GM12878 (cell line): Measurements from ENCODE around the gene BCL2. TPM values are rescaled to one million over a fixed set of nuclear protein-coding genes. Genes with fewer than 3 reads are reported as not detected.
A peak's percentile ranks its signal among the peaks of the same experiment; 100 is the strongest.

ENCODE experiments used
- ATAC-seq: fragments of 200-7000 bp; cut with Tn5 transposase; 3 replicates; pipeline ENCODE4 v1.9.1; 2020; ENCODE audit warnings: mild to moderate bottlenecking, moderate library complexity
- BruUV-seq: library from RNA; stranded (reverse); fragments of 400-500 nt; replicated peaks from 2 replicates; lab custom pipeline; 2021; lab: Mats Ljungman, UMichigan
- CTCF ChIA-PET: fragments of 300-600 bp; sonication (Branson Sonifier 250); formaldehyde crosslinking; extraction: SDS; loops from one replicate; lab custom pipeline; 2021; ENCODE audit warnings: inconsistent platforms; lab: Yijun Ruan, JAX
- POLR2A ChIA-PET: fragments of 350-600 bp; formaldehyde crosslinking; extraction: SDS; loops from one replicate; lab custom pipeline; 2021; ENCODE audit warnings: inconsistent platforms; lab: Charles Lee
- RAD21 ChIA-PET: fragments of 300-600 bp; sonication (Branson Sonifier 250); formaldehyde crosslinking; loops from one replicate; lab custom pipeline; 2023; ENCODE audit warnings: antibody characterized with exemption; ENCODE audit not compliant: unreplicated experiment; lab: Charles Lee
- SMC1A ChIA-PET: fragments of 300-600 bp; sonication (Branson Sonifier 250); formaldehyde crosslinking; loops from one replicate; lab custom pipeline; 2023; ENCODE audit not compliant: unreplicated experiment, uncharacterized antibody; lab: Charles Lee
- DNase-seq: peaks from one replicate; pipeline ENCODE4 v3.0.0-alpha.2; 2011; ENCODE audit warnings: low read depth, low spot score
- FAIRE-seq: peaks from 3 replicates; lab custom pipeline; 2011; peaks lifted over from hg19 to GRCh38; lab: Jason Lieb, UNC
- H2AFZ ChIP-seq: 2 replicates; pipeline ENCODE4 v1.6.0; 2011; ENCODE audit warnings: low read depth, low read length, control low read depth; ENCODE audit not compliant: control insufficient read depth
- H3K27ac ChIP-seq: 2 replicates; pipeline ENCODE4 v1.5.1; 2011; ENCODE audit warnings: control low read depth; ENCODE audit not compliant: control insufficient read depth, insufficient read depth
- H3K27me3 ChIP-seq, 2 experiments: replicated peaks in 1 of 2; 2 replicates each; pipeline versions ENCODE4 v1.6.0 to v1.6.1; 2011; ENCODE audit warnings: low read length in 1 of 2; ENCODE audit not compliant: control insufficient read depth in 2 of 2, insufficient read depth in 2 of 2
- H3K36me3 ChIP-seq, 2 experiments: 2 replicates each; pipeline ENCODE4 v1.5.1; 2011; ENCODE audit warnings: low read length in 1 of 2; ENCODE audit not compliant: control insufficient read depth in 2 of 2, insufficient read depth in 2 of 2
- H3K4me1 ChIP-seq: 2 replicates; pipeline ENCODE4 v1.6.1; 2011; ENCODE audit warnings: mild to moderate bottlenecking, low read length, moderate library complexity, mixed read lengths; ENCODE audit not compliant: control insufficient read depth, insufficient read depth
- H3K4me2 ChIP-seq: 2 replicates; pipeline ENCODE4 v1.6.0; 2011; ENCODE audit warnings: control low read depth; ENCODE audit not compliant: control insufficient read depth, insufficient read depth
- H3K4me3 ChIP-seq: fragments of 200-600 bp; sonication (generic); 2 replicates; pipeline ENCODE4 v1.5.1; 2016
- H3K79me2 ChIP-seq: 2 replicates; pipeline ENCODE4 v1.6.0; 2011; ENCODE audit warnings: low read length; ENCODE audit not compliant: control insufficient read depth, insufficient read depth
- H3K9ac ChIP-seq: 2 replicates; pipeline ENCODE4 v1.8.0; 2011; ENCODE audit warnings: low read length, control low read depth, mixed read lengths; ENCODE audit not compliant: control insufficient read depth, insufficient read depth
- H3K9me3 ChIP-seq: replicated peaks from 3 replicates; pipeline ENCODE4 v1.5.1; 2011; ENCODE audit warnings: mild to moderate bottlenecking, low read length; ENCODE audit not compliant: control insufficient read depth, insufficient read depth
- H4K20me1 ChIP-seq: 2 replicates; pipeline ENCODE4 v1.6.0; 2011; ENCODE audit not compliant: control insufficient read depth, insufficient read depth
- ATF2 ChIP-seq: IDR thresholded peaks from 2 replicates; pipeline ENCODE4 v1.6.1; 2012; ENCODE audit warnings: low read length, inconsistent platforms
- EP300 ChIP-seq, 2 experiments: fragments of 150-350 bp in 1 of 2; IDR thresholded peaks; 2 replicates each; pipeline ENCODE4 v1.6.1; 2011 to 2012; ENCODE audit warnings: low read depth in 2 of 2, low read length in 2 of 2, borderline replicate concordance in 1 of 2, improper control_type of control experiment in 1 of 2, inconsistent platforms in 1 of 2; ENCODE audit not compliant: control insufficient read depth in 1 of 2
- MEF2B ChIP-seq: fragments of 450-650 bp; IDR thresholded peaks from 2 replicates; pipeline ENCODE4 v1.6.1; 2018; ENCODE audit warnings: mild to moderate bottlenecking, moderate library complexity; ENCODE audit not compliant: partially characterized antibody, poor library complexity, severe bottlenecking
- NFYB ChIP-seq: IDR thresholded peaks from 2 replicates; pipeline ENCODE4 v1.6.1; 2011; ENCODE audit warnings: low read depth, mild to moderate bottlenecking, low read length, improper control_type of control experiment, moderate library complexity; ENCODE audit not compliant: insufficient read depth
- WGBS: methylation state at CpG from one replicate; pipeline ENCODE4 v1.1.6; 2016; ENCODE audit warnings: low lambda C conversion rate; ENCODE audit not compliant: insufficient replicate concordance, insufficient coverage; ENCODE audit errors: missing lambda C conversion rate; 5-methylcytosine and 5-hydroxymethylcytosine counted together
- in situ Hi-C: fragments of 300-500 bp; cut with MboI; formaldehyde crosslinking; loops from 9 replicates; pipeline ENCODE4 v1.14.3; 2018; ENCODE audit warnings: mixed read lengths
- intact Hi-C: fragments of 100-400 bp; cut with micrococcal nuclease; formaldehyde crosslinking; loops from one replicate; pipeline ENCODE4 v1.14.2; 2022; ENCODE audit not compliant: unreplicated experiment
- polyA plus RNA-seq, 11 experiments: library from polyadenylated mRNA; depleted of rRNA in 4 of 11; unstranded in 6 of 11; stranded (reverse) in 5 of 11; fragments of >200 nt; fragmentation: Nextera tagmentation in 4 of 11; fragmentation: Illumina TruSeq in 1 of 11; extraction: Ambion mirVana in 4 of 11; extraction: Trizol in 1 of 11; gene quantifications; 1 replicate in 1 of 11; 2 replicates in 10 of 11; pipeline versions ENCODE4 v1.2.1 to v1.2.3, GENCODE V29; 2011 to 2016; ENCODE audit warnings: inconsistent platforms in 2 of 11, missing spikeins in 2 of 11, low read depth in 1 of 11
- total RNA-seq, 4 experiments: library from RNA; depleted of rRNA in 3 of 4; stranded (reverse); fragments of >200 nt in 3 of 4; fragmentation: Illumina TruSeq in 1 of 4; extraction: Trizol in 1 of 4; gene quantifications; 2 replicates each; pipeline versions ENCODE4 v1.2.1 to v1.2.3, GENCODE V29; 2013 to 2021

BCL2 gene
- total and polyA plus RNA-seq, 10 of the 15 experiments (the other 5 are each of a cell fraction or from before 2014, with no cell fraction given) = 4.1 to 47.8 (median 19.3) TPM

- no TSS peak for BruUV-seq
- no peak overlapping the region for H3K4me2 ChIP-seq
- DNase-seq (no peak), FAIRE-seq (no peak)
- H4K20me1 ChIP-seq = no peaks in the 10 kb centered on the region
- ChIA-PET CTCF (interaction anchor here (0.8 to 2.4 kb wide), 2 partner anchors 14 to 23 kb away, joined by 3 to 12 read pairs; no protein-coding TSS in a partner anchor), SMC1A (interaction anchor here (1.2 to 1.3 kb wide), 2 partner anchors 15 to 30 kb away, joined by 3 to 6 read pairs; no protein-coding TSS in a partner anchor), POLR2A (interaction anchor here (0.7 to 1.6 kb wide), 4 partner anchors 9 to 94 kb away, joined by 3 to 4 read pairs (median 4); no protein-coding TSS in a partner anchor), RAD21 (interaction anchor here (0.7 to 2.5 kb wide), 4 partner anchors 14 to 140 kb away, joined by 3 to 13 read pairs (median 3); no protein-coding TSS in a partner anchor)
- in situ Hi-C loops = no loop called here
- H3K79me2 ChIP-seq = peaks cover 88% of the 10 kb centered on the region
- WGBS = 70% methylated on average over 6 of the region's 6 CpGs
- no peak overlapping the region for H3K27ac ChIP-seq
- no peak overlapping the region for H3K9ac ChIP-seq
- no peak overlapping the region for H3K4me3 ChIP-seq
- peaks cover 72% of the 10 kb centered on the region for H3K4me1 ChIP-seq
- TF ChIP-seq NFYB (no peak), ATF2 (no peak), MEF2B (peak; percentile 34), EP300 (IDR thresholded peaks at IDR 0.05; ENCODE audit: borderline replicate concordance in 1 of 2, control insufficient read depth in 1 of 2, low read depth in 2 of 2, low read length in 2 of 2) (no peak)
- TF ChIP-seq, all 136 proteins: peak for 1
- ATAC-seq = no peak
- peaks cover 11% of the 10 kb centered on the region for H3K9me3 ChIP-seq
- H2AFZ ChIP-seq = no peak overlapping the region
- intact Hi-C loops = no loop called here
- no peaks in the 10 kb centered on the region for H3K27me3 ChIP-seq
- H3K36me3 ChIP-seq = no peaks in the 10 kb centered on the region; a peak in 2 of 4 replicates
Observed at GRCh38 chr18:63177259-63177658, 142.3 kb downstream of the BCL2 start.
